Stimulated activated CD4-positive, alpha-beta T cell treated with anti-CD3 and anti-CD28 coated beads, Interleukin-4, amount 100 ng/mL, for 24 hours (primary cell): ENCODE results near the gene PYGB.
A peak's percentile ranks its signal among the peaks of the same experiment; 100 is the strongest.

Experiments
- DNase-seq: peaks from one replicate; pipeline ENCODE4 v3.0.0-alpha.2; 2020

PYGB gene

GRCh38 chr20:25247956-25248785, at the start of gene PYGB:
PYGB (plus strand) TSS chr20:25248085; CDS start chr20:25248179, 94 bp downstream.
- peak; percentile 67 for DNase-seq

GRCh38 chr20:25198663-25199383, 49.1 kb upstream of the PYGB start:
- no peak for DNase-seq

GRCh38 chr20:25199473-25200260, 48.2 kb upstream of the PYGB start:
- DNase-seq = no peak

- DNase-seq = no peak
These were observed 44.8 kb upstream of the PYGB start for GRCh38 chr20:25203089-25203488.

GRCh38 chr20:25203871-25204320, 44.0 kb upstream of the PYGB start:
- DNase-seq = no peak

GRCh38 chr20:25204550-25205276, 43.2 kb upstream of the PYGB start:
- no peak for DNase-seq

GRCh38 chr20:25205277-25206062, 42.4 kb upstream of the PYGB start:
- DNase-seq = no peak

- no peak for DNase-seq
These were observed 41.9 kb upstream of the PYGB start for GRCh38 chr20:25206063-25206403.

GRCh38 chr20:25206548-25206947, 41.3 kb upstream of the PYGB start:
- no peak for DNase-seq

GRCh38 chr20:25207149-25207959, 40.5 kb upstream of the PYGB start:
- DNase-seq = no peak

- no peak for DNase-seq
These were observed 39.8 kb upstream of the PYGB start for GRCh38 chr20:25207960-25208534.

- DNase-seq = no peak
These were observed 38.5 kb upstream of the PYGB start for GRCh38 chr20:25209400-25209799.

- no peak for DNase-seq
These were observed 38.0 kb upstream of the PYGB start for GRCh38 chr20:25209911-25210310.

GRCh38 chr20:25211273-25211672, 36.6 kb upstream of the PYGB start:
- DNase-seq = no peak

GRCh38 chr20:25212242-25212641, 35.6 kb upstream of the PYGB start:
- no peak for DNase-seq

- DNase-seq = no peak
These were observed 34.1 kb upstream of the PYGB start for GRCh38 chr20:25213566-25214425.

GRCh38 chr20:25214426-25214790, 33.5 kb upstream of the PYGB start:
- no peak for DNase-seq

GRCh38 chr20:25214819-25215218, 33.1 kb upstream of the PYGB start:
- DNase-seq = no peak

- DNase-seq = no peak
These were observed 32.4 kb upstream of the PYGB start for GRCh38 chr20:25215521-25215920.
